PC-3 (cell line): ENCODE results near the gene TMEM9B. TPM values are rescaled to one million over a fixed set of nuclear protein-coding genes. Genes with fewer than 3 reads are reported as not detected.
"Not testable (repeated sequence)": the region's sequence is repeated elsewhere in the genome, so short reads cannot be mapped to it uniquely, and the experiment has no call there.

Experiments used
- ATAC-seq: fragments of 200-7000 bp; cut with Tn5 transposase; 2 replicates; pipeline ENCODE4 v1.9.1; 2020; ENCODE audit warnings: mild to moderate bottlenecking, moderate library complexity
- BruUV-seq: library from RNA; stranded (reverse); fragments of 400-500 nt; replicated peaks from 2 replicates; lab custom pipeline; 2021; lab: Mats Ljungman, UMichigan
- CTCF ChIA-PET: fragments of 300-600 bp; sonication (Branson Sonifier 250); formaldehyde crosslinking; loops from one replicate; lab custom pipeline; 2022; ENCODE audit warnings: antibody characterized with exemption; lab: Charles Lee
- POLR2A ChIA-PET: fragments of 300-600 bp; sonication (Branson Sonifier 250); formaldehyde crosslinking; loops from one replicate; lab custom pipeline; 2022; ENCODE audit warnings: antibody characterized with exemption; ENCODE audit not compliant: unreplicated experiment; lab: Charles Lee
- DNase-seq: peaks from one replicate; pipeline ENCODE4 v3.0.0-alpha.2; 2015
- H2AFZ ChIP-seq: fragments of 300-600 bp; sonication (generic); 2 replicates; pipeline ENCODE4 v1.6.0; 2016; ENCODE audit warnings: antibody characterized with exemption, low read length
- H3F3A ChIP-seq: fragments of 300-600 bp; sonication (generic); one replicate; pipeline ENCODE4 v1.6.0; 2017; ENCODE audit warnings: antibody characterized with exemption, low read length, control low read depth, mild to moderate bottlenecking; ENCODE audit not compliant: unreplicated experiment
- H3K27ac ChIP-seq: fragments of 300-600 bp; sonication (generic); 2 replicates; pipeline ENCODE4 v1.5.1; 2016; ENCODE audit warnings: mild to moderate bottlenecking, low read length
- H3K27me3 ChIP-seq: fragments of 300-600 bp; sonication (generic); 2 replicates; pipeline ENCODE4 v1.6.1; 2016; ENCODE audit warnings: low read length, mixed read lengths
- H3K36me3 ChIP-seq: fragments of 300-600 bp; sonication (generic); 2 replicates; pipeline ENCODE4 v1.6.1; 2016; ENCODE audit warnings: low read depth, mixed run types, low read length, mixed read lengths
- H3K4me1 ChIP-seq: fragments of 300-600 bp; sonication (generic); 2 replicates; pipeline ENCODE4 v1.5.1; 2016; ENCODE audit warnings: low read length; ENCODE audit not compliant: insufficient read depth
- H3K4me2 ChIP-seq: fragments of 300-600 bp; sonication (generic); 2 replicates; pipeline ENCODE4 v1.6.0; 2016; ENCODE audit warnings: low read length
- H3K4me3 ChIP-seq: fragments of 300-600 bp; sonication (generic); 2 replicates; pipeline ENCODE4 v1.5.1; 2016; ENCODE audit warnings: mild to moderate bottlenecking, low read length, mixed read lengths
- H3K79me2 ChIP-seq: fragments of 300-600 bp; sonication (generic); 2 replicates; pipeline ENCODE4 v1.6.1; 2017; ENCODE audit warnings: low read length, mixed read lengths
- H3K9ac ChIP-seq: fragments of 300-600 bp; sonication (generic); 2 replicates; pipeline ENCODE4 v1.6.0; 2016; ENCODE audit warnings: mild to moderate bottlenecking, low read length
- H3K9me2 ChIP-seq: fragments of 300-600 bp; sonication (generic); replicated peaks from 2 replicates; pipeline ENCODE4 v1.6.1; 2016; ENCODE audit warnings: mixed run types, low read length, mixed read lengths
- H3K9me3 ChIP-seq: fragments of 300-600 bp; sonication (generic); 2 replicates; pipeline ENCODE4 v1.6.1; 2016; ENCODE audit warnings: low read length, mixed read lengths
- H4K20me1 ChIP-seq: fragments of 300-600 bp; sonication (generic); 2 replicates; pipeline ENCODE4 v1.6.1; 2016; ENCODE audit warnings: low read length, mixed read lengths
- EZH2 ChIP-seq: fragments of 300-600 bp; sonication (generic); IDR thresholded peaks from one replicate; pipeline ENCODE4 v1.6.1; 2017; ENCODE audit warnings: antibody characterized with exemption, mild to moderate bottlenecking, low read length; ENCODE audit not compliant: unreplicated experiment
- EZH2phosphoT487 ChIP-seq: fragments of 300-600 bp; sonication (generic); IDR thresholded peaks from 2 replicates; pipeline ENCODE4 v1.6.1; 2018; ENCODE audit warnings: mild to moderate bottlenecking, antibody characterized with exemption, low read length, borderline replicate concordance
- intact Hi-C: fragments of 100-400 bp; cut with micrococcal nuclease; formaldehyde crosslinking; loops from 2 replicates; pipeline ENCODE4 v1.9.0; 2023
- total RNA-seq: library from RNA; depleted of rRNA; stranded (reverse); fragments of >200 nt; gene quantifications from 2 replicates; pipeline ENCODE4 v1.2.3, GENCODE V29; 2014
- TF ChIP-seq, protein P1 (sequence below): fragments of 300-600 bp; sonication (generic); conservative IDR thresholded peaks from 2 replicates; pipeline ENCODE4 v1.5.1; 2017; ENCODE audit warnings: antibody characterized with exemption, low read depth, mild to moderate bottlenecking, low read length

TMEM9B gene
- total RNA-seq, 1 experiment from 2014 or later: 42.1 TPM

DNA sequence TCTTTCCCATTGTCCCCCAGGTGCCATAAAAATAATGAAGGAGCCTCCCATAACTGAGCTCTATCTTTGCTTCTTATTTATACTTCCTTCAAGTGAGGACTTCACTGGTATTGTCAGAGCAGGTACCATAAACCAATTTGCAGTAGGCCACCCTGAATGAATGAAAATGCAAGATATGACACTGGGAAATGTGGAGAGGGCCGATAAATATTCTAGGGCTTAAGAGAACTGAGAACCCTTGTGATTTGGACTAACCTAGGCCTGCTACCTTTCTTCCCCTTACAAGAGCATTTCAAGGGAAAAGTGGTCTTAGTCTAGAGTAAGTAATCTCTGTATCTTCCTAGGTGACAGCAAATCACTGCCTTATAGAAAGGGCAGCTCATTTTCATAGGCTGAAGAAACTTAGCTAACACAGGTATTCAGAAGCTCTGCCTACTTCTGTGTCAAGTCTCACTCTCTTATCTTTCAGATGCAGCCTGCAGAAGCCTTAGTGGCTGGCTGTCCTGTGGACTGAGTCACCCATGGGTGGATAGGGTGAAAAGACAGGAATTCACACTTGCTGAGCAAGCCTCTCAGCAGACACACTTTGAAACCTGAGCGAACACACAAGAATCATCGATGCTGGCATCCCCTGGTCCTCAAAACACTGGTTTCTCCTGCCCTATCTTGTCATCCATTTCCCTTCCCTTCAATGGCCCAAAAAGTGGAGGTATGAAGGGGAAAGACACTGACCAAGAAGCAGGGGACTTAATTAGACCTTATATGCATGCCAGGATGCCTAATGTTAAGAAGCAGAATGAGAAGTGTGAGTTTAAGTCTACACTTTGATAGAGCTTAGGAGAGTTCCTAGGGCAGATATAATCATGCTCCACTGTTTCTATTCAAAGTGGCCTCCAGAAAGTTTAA lies 24.3 kb upstream of the TMEM9B start:
- ChIA-PET POLR2A (no interaction called here), CTCF (no interaction called here)
- Histone ChIP-seq H3K9me2 (no peaks in the 10 kb centered on the region), H2AFZ (no peak overlapping the region), H3K36me3 (no peaks in the 10 kb centered on the region), H3K4me1 (peaks cover 7% of the 10 kb centered on the region; the same call in 1 of the 2 replicates), H3F3A (no peaks in the 10 kb centered on the region), H3K27ac (no peak overlapping the region), H3K79me2 (no peaks in the 10 kb centered on the region), H3K9ac (no peak overlapping the region), H3K9me3 (no peaks in the 10 kb centered on the region), H3K4me3 (no peak overlapping the region), H3K27me3 (no peaks in the 10 kb centered on the region), H4K20me1 (no peaks in the 10 kb centered on the region), H3K4me2 (no peak overlapping the region)
- ATAC-seq (peak; percentile 65), DNase-seq (peak; percentile 50)
- intact Hi-C loops: no loop called here
- no TSS peak for BruUV-seq
- no peak for TF ChIP-seq EZH2
- TF ChIP-seq EZH2phosphoT487: no peak
- TF ChIP-seq, protein P1, sequence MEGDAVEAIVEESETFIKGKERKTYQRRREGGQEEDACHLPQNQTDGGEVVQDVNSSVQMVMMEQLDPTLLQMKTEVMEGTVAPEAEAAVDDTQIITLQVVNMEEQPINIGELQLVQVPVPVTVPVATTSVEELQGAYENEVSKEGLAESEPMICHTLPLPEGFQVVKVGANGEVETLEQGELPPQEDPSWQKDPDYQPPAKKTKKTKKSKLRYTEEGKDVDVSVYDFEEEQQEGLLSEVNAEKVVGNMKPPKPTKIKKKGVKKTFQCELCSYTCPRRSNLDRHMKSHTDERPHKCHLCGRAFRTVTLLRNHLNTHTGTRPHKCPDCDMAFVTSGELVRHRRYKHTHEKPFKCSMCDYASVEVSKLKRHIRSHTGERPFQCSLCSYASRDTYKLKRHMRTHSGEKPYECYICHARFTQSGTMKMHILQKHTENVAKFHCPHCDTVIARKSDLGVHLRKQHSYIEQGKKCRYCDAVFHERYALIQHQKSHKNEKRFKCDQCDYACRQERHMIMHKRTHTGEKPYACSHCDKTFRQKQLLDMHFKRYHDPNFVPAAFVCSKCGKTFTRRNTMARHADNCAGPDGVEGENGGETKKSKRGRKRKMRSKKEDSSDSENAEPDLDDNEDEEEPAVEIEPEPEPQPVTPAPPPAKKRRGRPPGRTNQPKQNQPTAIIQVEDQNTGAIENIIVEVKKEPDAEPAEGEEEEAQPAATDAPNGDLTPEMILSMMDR: no peak

DNA sequence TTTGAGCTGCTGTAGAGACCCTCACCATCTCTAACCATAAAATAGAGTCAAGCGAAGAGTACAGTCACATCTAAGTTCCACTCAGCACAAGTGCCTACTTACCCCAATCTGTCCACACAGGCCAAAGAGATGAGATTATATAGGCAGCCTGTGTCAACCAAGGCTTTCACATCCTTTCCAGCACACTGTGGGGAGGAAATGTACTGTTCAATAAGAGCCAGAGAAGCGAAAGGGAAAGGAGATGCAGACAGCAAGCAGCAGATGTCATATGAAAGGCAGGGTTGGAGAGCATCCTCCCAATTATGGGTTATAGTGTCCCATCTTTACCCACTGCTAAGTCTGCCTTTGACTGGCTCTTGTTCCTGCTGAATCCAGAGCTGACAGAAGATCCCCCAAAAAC lies 23.2 kb upstream of the TMEM9B start:
- Histone ChIP-seq H3K36me3 (no peaks in the 10 kb centered on the region), H3K4me1 (peaks cover 7% of the 10 kb centered on the region; the same call in 1 of the 2 replicates), H3F3A (no peaks in the 10 kb centered on the region), H3K79me2 (no peaks in the 10 kb centered on the region), H2AFZ (no peak overlapping the region), H3K9me2 (no peaks in the 10 kb centered on the region), H3K4me2 (no peak overlapping the region), H4K20me1 (no peaks in the 10 kb centered on the region), H3K27ac (no peak overlapping the region), H3K4me3 (no peak overlapping the region), H3K27me3 (no peaks in the 10 kb centered on the region), H3K9ac (no peak overlapping the region), H3K9me3 (no peaks in the 10 kb centered on the region)
- intact Hi-C loops: no loop called here
- ChIA-PET CTCF (no interaction called here), POLR2A (no interaction called here)
- no TSS peak for BruUV-seq
- TF ChIP-seq EZH2phosphoT487: no peak
- TF ChIP-seq, protein P1: no peak
- TF ChIP-seq EZH2: no peak
- DNase-seq (no peak), ATAC-seq (no peak)

- H3K27ac ChIP-seq, H3K79me2 ChIP-seq, BruUV-seq, H3K36me3 ChIP-seq, H3K4me2 ChIP-seq, H3K9me2 ChIP-seq, CTCF ChIA-PET, H3K9me3 ChIP-seq, ATAC-seq, H3K4me3 ChIP-seq, H3F3A ChIP-seq, POLR2A ChIA-PET, H3K4me1 ChIP-seq, H4K20me1 ChIP-seq, H2AFZ ChIP-seq, H3K27me3 ChIP-seq, H3K9ac ChIP-seq, DNase-seq, intact Hi-C loops: not testable (repeated sequence)
Measured at GRCh38 chr11:8986772-8987171, 22.5 kb upstream of the TMEM9B start.
